ENCODE data around the gene CAST. TPM values are rescaled to one million over a fixed set of nuclear protein-coding genes. Genes with fewer than 3 reads are reported as not detected.

CAST gene
- total RNA-seq, 1 donor from 2014 or later, result 13.4 TPM

- DNase-seq, result no peak
Measured at GRCh38 chr5:96642281-96642640, 19.9 kb upstream of the CAST start.

- DNase-seq, result no peak
Measured at GRCh38 chr5:96645091-96645490, 17.1 kb upstream of the CAST start.

- no peak for DNase-seq
Measured at GRCh38 chr5:96648023-96648422, 14.2 kb upstream of the CAST start.

- no peak for DNase-seq
Measured at GRCh38 chr5:96648593-96648992, 13.6 kb upstream of the CAST start.

- no peak for DNase-seq
Measured at GRCh38 chr5:96649251-96649662, 12.9 kb upstream of the CAST start.

GRCh38 chr5:96649681-96650540 is 12.3 kb upstream of the CAST start:
- no peak for DNase-seq

GRCh38 chr5:96651047-96651446 is 11.1 kb upstream of the CAST start:
- DNase-seq, result no peak

- DNase-seq, result no peak
Measured at GRCh38 chr5:96651948-96652753, 10.0 kb upstream of the CAST start.

GRCh38 chr5:96652769-96653454 is 9.3 kb upstream of the CAST start:
- DNase-seq, result no peak

GRCh38 chr5:96654209-96654608 is 8.0 kb upstream of the CAST start:
- no peak for DNase-seq

- DNase-seq, result no peak
Measured at GRCh38 chr5:96655085-96655484, 7.1 kb upstream of the CAST start.

- DNase-seq, result no peak
Measured at GRCh38 chr5:96655506-96655905, 6.7 kb upstream of the CAST start.

GRCh38 chr5:96657068-96657467 is 5.1 kb upstream of the CAST start:
- DNase-seq, result no peak

- no peak for DNase-seq
Measured at GRCh38 chr5:96658272-96658671, 3.9 kb upstream of the CAST start.

- DNase-seq, result no peak
Measured at GRCh38 chr5:96659170-96659569, 3.0 kb upstream of the CAST start.

GRCh38 chr5:96660971-96661854 is 963 bp upstream of the CAST start:
- DNase-seq, result no peak

GRCh38 chr5:96662725-96663518 is 746 bp downstream of the CAST start:
- DNase-seq, result peak; percentile 90

GRCh38 chr5:96663608-96664007 is 1.4 kb downstream of the CAST start:
- no peak for DNase-seq

- DNase-seq, result no peak
Measured at GRCh38 chr5:96664669-96665068, 2.5 kb downstream of the CAST start.

GRCh38 chr5:96668725-96669124 is 6.5 kb downstream of the CAST start:
- DNase-seq, result no peak

GRCh38 chr5:96669909-96670308 is 7.7 kb downstream of the CAST start:
- DNase-seq, result no peak

Data from occipital lobe (tissue), 2 donors.